B cell (primary cell): Measurements from ENCODE around the gene FBXO27. TPM values are rescaled to one million over a fixed set of nuclear protein-coding genes. Genes with fewer than 3 reads are reported as not detected.

ENCODE experiments used
- ATAC-seq: fragments of 200-7000 bp; cut with Tn5 transposase; one replicate; pipeline ENCODE4 v1.10.0; 2021; ENCODE audit warnings: low read depth, mild to moderate bottlenecking, moderate number of reproducible peaks, moderate library complexity
- CTCF ChIA-PET: fragments of 350-600 bp; sonication (Branson Sonifier 250); formaldehyde crosslinking; loops from one replicate; lab custom pipeline; 2021; ENCODE audit warnings: antibody characterized with exemption, inconsistent platforms; lab: Charles Lee
- POLR2A ChIA-PET: fragments of 350-600 bp; sonication (Branson Sonifier 250); formaldehyde crosslinking; loops from one replicate; lab custom pipeline; 2021; ENCODE audit warnings: antibody characterized with exemption; lab: Charles Lee
- DNase-seq: peaks from one replicate; pipeline ENCODE4 v3.0.0; 2013
- H2AFZ ChIP-seq: 2 replicates; pipeline ENCODE4 v1.6.1; 2012; ENCODE audit warnings: mild to moderate bottlenecking, low read depth, low read length; ENCODE audit not compliant: insufficient read depth, poor library complexity, severe bottlenecking
- H3K27ac ChIP-seq, 2 donors: 1 replicate in 1 of 2; 2 replicates in 1 of 2; pipeline ENCODE4 v1.5.1; 2012 to 2013; ENCODE audit warnings: low read length in 2 of 2, mild to moderate bottlenecking in 2 of 2, moderate library complexity in 1 of 2
- H3K27me3 ChIP-seq, 4 experiments: fragments of 200-600 bp in 1 of 4; sonication (generic) in 1 of 4; replicated peaks in 1 of 4; 1 replicate in 2 of 4; 2 replicates in 2 of 4; pipeline versions ENCODE4 v1.6.1 to v1.7.0; 2013 to 2016; ENCODE audit warnings: low read length in 3 of 4, mild to moderate bottlenecking in 2 of 4, mixed read lengths in 1 of 4, moderate library complexity in 1 of 4; ENCODE audit not compliant: insufficient read depth in 4 of 4, control insufficient read depth in 3 of 4; ENCODE audit errors: control extremely low read depth in 1 of 4
- H3K36me3 ChIP-seq, 2 experiments: replicated peaks in 1 of 2; 1 replicate in 1 of 2; 2 replicates in 1 of 2; pipeline versions ENCODE4 v1.6.1 to v1.7.1; 2013; ENCODE audit warnings: low read length in 1 of 2; ENCODE audit not compliant: insufficient read depth in 2 of 2, control insufficient read depth in 1 of 2; ENCODE audit errors: control extremely low read depth in 1 of 2, extremely low read depth in 1 of 2
- H3K4me1 ChIP-seq, 2 donors: fragments of 200-600 bp in 1 of 2; sonication (generic) in 1 of 2; 1 replicate in 1 of 2; 2 replicates in 1 of 2; pipeline versions ENCODE4 v1.5.1 to v1.6.1; 2013 to 2017; ENCODE audit warnings: low read length in 2 of 2; ENCODE audit not compliant: control insufficient read depth in 2 of 2, insufficient read depth in 2 of 2
- H3K4me2 ChIP-seq: replicated peaks from 2 replicates; pipeline ENCODE3; 2012; ENCODE audit warnings: mild to moderate bottlenecking, low read depth, low read length; ENCODE audit not compliant: poor library complexity, severe bottlenecking
- H3K4me3 ChIP-seq, 5 experiments: fragments of 200-600 bp in 1 of 5; sonication (generic) in 1 of 5; 1 replicate in 3 of 5; 2 replicates in 2 of 5; pipeline versions ENCODE4 v1.5.1 to v1.7.0; 2011 to 2016; ENCODE audit warnings: low read length in 4 of 5, mild to moderate bottlenecking in 4 of 5, low read depth in 2 of 5, control low read depth in 1 of 5, moderate library complexity in 1 of 5; ENCODE audit not compliant: insufficient read depth in 1 of 5; ENCODE audit errors: control extremely low read depth in 1 of 5, extremely low read depth in 1 of 5
- H3K79me2 ChIP-seq: fragments of 200-600 bp; sonication (generic); one replicate; pipeline ENCODE4 v1.6.0; 2016; ENCODE audit warnings: low read length; ENCODE audit not compliant: control insufficient read depth, insufficient read depth
- H3K9ac ChIP-seq: fragments of 200-600 bp; sonication (generic); 2 replicates; pipeline ENCODE4 v1.6.1; 2017; ENCODE audit warnings: mild to moderate bottlenecking, low read length, moderate library complexity
- H3K9me3 ChIP-seq, 3 donors: one replicate each; pipeline versions ENCODE4 v1.6.1 to v1.7.1; 2013; ENCODE audit warnings: low read length in 2 of 3; ENCODE audit not compliant: control insufficient read depth in 2 of 3, insufficient read depth in 1 of 3; ENCODE audit errors: control extremely low read depth in 1 of 3
- H4K20me1 ChIP-seq: 2 replicates; pipeline ENCODE4 v1.6.0; 2012; ENCODE audit warnings: mild to moderate bottlenecking, low read length; ENCODE audit not compliant: insufficient read depth, control insufficient read depth, poor library complexity, severe bottlenecking
- H3K27ac Mint-ChIP-seq: one replicate; pipeline ENCODE4 v1.8.0; 2021; ENCODE audit warnings: mixed read lengths
- H3K27me3 Mint-ChIP-seq: one replicate; pipeline ENCODE4 v1.8.0; 2021; ENCODE audit warnings: mixed read lengths
- H3K4me1 Mint-ChIP-seq: one replicate; pipeline ENCODE4 v1.8.0; 2021; ENCODE audit warnings: mixed read lengths
- H3K4me3 Mint-ChIP-seq: one replicate; pipeline ENCODE4 v1.8.0; 2021; ENCODE audit warnings: mixed read lengths
- H3K9me3 Mint-ChIP-seq: one replicate; pipeline ENCODE4 v1.8.0; 2022; ENCODE audit warnings: mixed read lengths; ENCODE audit not compliant: insufficient read depth
- EZH2 ChIP-seq: IDR thresholded peaks from 2 replicates; pipeline ENCODE4 v1.6.1; 2012; ENCODE audit warnings: borderline replicate concordance, low read depth, mild to moderate bottlenecking, moderate library complexity, low read length; ENCODE audit not compliant: insufficient read depth, poor library complexity, severe bottlenecking
- WGBS: methylation state at CpG from one replicate; pipeline ENCODE4 v1.1.5; 2013; ENCODE audit warnings: missing lambda C conversion rate; ENCODE audit not compliant: insufficient coverage; 5-methylcytosine and 5-hydroxymethylcytosine counted together
- intact Hi-C: fragments of 100-400 bp; cut with micrococcal nuclease; formaldehyde crosslinking; loops from one replicate; pipeline ENCODE4 v1.10.0; 2022
- polyA plus RNA-seq: library from polyadenylated mRNA; depleted of rRNA; stranded (reverse); fragments of >200 nt; gene quantifications from 2 replicates; pipeline ENCODE4 v1.2.3, GENCODE V29; 2012
- total RNA-seq, 2 donors: library from RNA; stranded (reverse); fragments of 120-200 nt in 1 of 2; gene quantifications; 1 replicate in 1 of 2; 2 replicates in 1 of 2; pipeline versions ENCODE4 v1.2.3 to v1.2.4, GENCODE V29; 2013 to 2022
- TF ChIP-seq, protein P1 (sequence below): fragments of 200-600 bp; IDR thresholded peaks from one replicate; pipeline ENCODE4 v1.8.0; 2022; ENCODE audit warnings: antibody characterized with exemption, mild to moderate bottlenecking

The FBXO27 gene
- total and polyA plus RNA-seq, 2 donors (not counting 1 experiment from before 2014, with no cell fraction given) = 0.12 to 0.18 TPM

DNA sequence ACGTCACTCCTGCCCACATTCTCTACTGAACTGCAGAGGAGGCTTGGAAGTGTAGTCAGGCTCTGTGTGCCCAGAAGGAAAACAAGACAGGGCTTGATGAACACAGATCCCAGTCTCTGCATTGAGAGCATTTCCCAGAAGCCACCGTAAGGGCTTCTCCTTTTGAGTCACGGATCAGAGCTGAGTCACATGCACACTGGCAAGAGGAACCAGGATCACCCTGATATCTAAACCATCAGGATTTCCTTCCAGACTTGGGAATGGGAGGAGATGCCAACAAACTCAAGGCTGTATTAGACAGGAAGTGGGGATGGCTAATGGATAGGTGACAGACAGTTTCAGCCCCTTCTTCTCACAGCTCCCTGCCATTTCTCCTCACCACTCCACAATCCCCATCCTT is 39.1 kb downstream of the FBXO27 start:
- Mint-ChIP-seq H3K4me3 (no peak overlapping the region), H3K4me1 (no peaks in the 10 kb centered on the region), H3K27ac (no peak overlapping the region), H3K9me3 (peaks cover 3% of the 10 kb centered on the region), H3K27me3 (peaks cover 28% of the 10 kb centered on the region)
- no peaks in the 10 kb centered on the region for H3K79me2 ChIP-seq
- H3K27ac ChIP-seq = no peak overlapping the region
- WGBS = 28% methylated on average over 2 of the region's 3 CpGs
- ChIA-PET POLR2A (no interaction called here), CTCF (no interaction called here)
- TF ChIP-seq EZH2 = no peak
- TF ChIP-seq, protein P1, sequence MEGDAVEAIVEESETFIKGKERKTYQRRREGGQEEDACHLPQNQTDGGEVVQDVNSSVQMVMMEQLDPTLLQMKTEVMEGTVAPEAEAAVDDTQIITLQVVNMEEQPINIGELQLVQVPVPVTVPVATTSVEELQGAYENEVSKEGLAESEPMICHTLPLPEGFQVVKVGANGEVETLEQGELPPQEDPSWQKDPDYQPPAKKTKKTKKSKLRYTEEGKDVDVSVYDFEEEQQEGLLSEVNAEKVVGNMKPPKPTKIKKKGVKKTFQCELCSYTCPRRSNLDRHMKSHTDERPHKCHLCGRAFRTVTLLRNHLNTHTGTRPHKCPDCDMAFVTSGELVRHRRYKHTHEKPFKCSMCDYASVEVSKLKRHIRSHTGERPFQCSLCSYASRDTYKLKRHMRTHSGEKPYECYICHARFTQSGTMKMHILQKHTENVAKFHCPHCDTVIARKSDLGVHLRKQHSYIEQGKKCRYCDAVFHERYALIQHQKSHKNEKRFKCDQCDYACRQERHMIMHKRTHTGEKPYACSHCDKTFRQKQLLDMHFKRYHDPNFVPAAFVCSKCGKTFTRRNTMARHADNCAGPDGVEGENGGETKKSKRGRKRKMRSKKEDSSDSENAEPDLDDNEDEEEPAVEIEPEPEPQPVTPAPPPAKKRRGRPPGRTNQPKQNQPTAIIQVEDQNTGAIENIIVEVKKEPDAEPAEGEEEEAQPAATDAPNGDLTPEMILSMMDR = no peak
- H3K9me3 ChIP-seq = peaks cover 0 to 7% (median 0%) of the 10 kb centered on the region in 3 donors
- H3K4me1 ChIP-seq = no peaks in the 10 kb centered on the region
- peaks cover 0 to 7% (median 1%) of the 10 kb centered on the region in 4 experiments for H3K27me3 ChIP-seq
- ATAC-seq (no peak), DNase-seq (no peak)
- H3K36me3 ChIP-seq = no peaks in the 10 kb centered on the region
- no peaks in the 10 kb centered on the region for H4K20me1 ChIP-seq
- intact Hi-C loops = no loop called here
- no peak overlapping the region for H3K4me3 ChIP-seq
- H3K4me2 ChIP-seq = no peak overlapping the region
- H2AFZ ChIP-seq = no peak overlapping the region
- H3K9ac ChIP-seq = no peak overlapping the region

DNA sequence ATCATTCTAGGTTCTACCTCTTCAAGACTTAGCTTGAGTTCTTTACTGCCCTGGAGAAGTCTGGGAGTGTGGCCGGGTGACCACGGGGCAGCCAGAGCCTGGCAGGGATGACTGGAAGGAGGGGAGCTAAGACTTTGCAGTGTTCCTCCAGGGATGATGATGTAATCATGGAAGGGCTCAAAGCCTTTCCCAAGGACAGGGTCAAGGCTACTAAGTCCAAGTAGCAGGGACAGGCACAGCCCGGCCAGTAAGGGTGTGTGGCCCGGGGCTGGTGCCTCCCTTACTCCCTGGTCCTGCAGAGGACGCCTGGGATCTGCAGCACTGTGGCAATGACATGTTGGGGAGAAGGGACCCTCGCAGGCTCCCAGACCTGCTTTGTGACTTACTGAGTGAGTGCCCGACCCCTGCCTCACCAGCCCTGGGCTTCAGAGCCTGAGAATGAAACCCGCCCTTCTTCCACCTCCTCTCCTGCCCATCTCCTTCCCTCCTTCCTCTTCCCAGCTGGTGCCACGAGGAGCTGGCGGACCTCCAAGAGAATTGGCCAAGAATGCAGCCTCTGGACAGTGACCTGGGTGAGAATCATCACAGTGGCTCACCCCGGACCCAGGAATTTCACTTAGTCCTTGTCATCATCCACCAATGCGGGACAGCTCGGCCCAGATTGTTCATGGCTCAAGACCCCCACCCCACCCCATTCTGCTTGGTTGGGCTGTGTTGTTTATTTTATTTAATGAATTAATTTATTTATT is 41.2 kb downstream of the FBXO27 start:
- H3K27ac Mint-ChIP-seq = no peak overlapping the region
- CTCF ChIA-PET = no interaction called here

More for the DNA sequence above, 41.2 kb downstream of the FBXO27 start:
- Mint-ChIP-seq H3K4me1 (no peaks in the 10 kb centered on the region), H3K27me3 (peaks cover 28% of the 10 kb centered on the region), H3K4me3 (no peak overlapping the region), H3K9me3 (peaks cover 3% of the 10 kb centered on the region)
- intact Hi-C loops = no loop called here
- no peak overlapping the region for H3K4me3 ChIP-seq
- no peaks in the 10 kb centered on the region for H3K79me2 ChIP-seq
- POLR2A ChIA-PET = no interaction called here
- no peak for DNase-seq
- no peaks in the 10 kb centered on the region for H4K20me1 ChIP-seq
- TF ChIP-seq EZH2 = no peak
- TF ChIP-seq, protein P1 = no peak
- H3K9me3 ChIP-seq = peaks cover 0 to 7% (median 0%) of the 10 kb centered on the region in 3 donors
- H3K27me3 ChIP-seq = peaks cover 0 to 7% (median 1%) of the 10 kb centered on the region in 4 experiments
- ATAC-seq = no peak
- no peaks in the 10 kb centered on the region for H3K36me3 ChIP-seq
- WGBS = 79% methylated on average over 8 of the region's 13 CpGs
- no peak overlapping the region for H2AFZ ChIP-seq
- H3K4me2 ChIP-seq = no peak overlapping the region
- no peaks in the 10 kb centered on the region for H3K4me1 ChIP-seq
- H3K9ac ChIP-seq = no peak overlapping the region
- H3K27ac ChIP-seq = no peak overlapping the region
